ENCODE data around the gene EPS8L1. TPM values are rescaled to one million over a fixed set of nuclear protein-coding genes. Genes with fewer than 3 reads are reported as not detected.

EPS8L1 gene
- total and polyA plus RNA-seq, 2 of the 4 experiments (the other 2 are of a cell fraction), result 0.90 to 2.9 TPM

- POLR2A ChIA-PET (ENCODE audit: unreplicated experiment), result no interaction called here
Observed at GRCh38 chr19:55067869-55068268, 7.8 kb upstream of the EPS8L1 start.

More at GRCh38 chr19:55067869-55068268, 7.8 kb upstream of the EPS8L1 start:
- H3K9me1 ChIP-seq (ENCODE audit: insufficient read depth, low read length), result no peaks in the 10 kb centered on the region
- dilution Hi-C loops (cut with HindIII; ENCODE audit: low sequenced_read_pairs, unreplicated experiment), result no loop called here
- no peak overlapping the region for H3K23ac ChIP-seq (ENCODE audit: low read depth, low read length)
- H3K18ac ChIP-seq (ENCODE audit: low read depth, low read length), result no peak overlapping the region
- no peak overlapping the region for H2BK20ac ChIP-seq (ENCODE audit: low read depth, low read length)
- no peak overlapping the region for H3K56ac ChIP-seq (ENCODE audit: extremely low read depth, insufficient read depth, low read length)
- H2BK5ac ChIP-seq (ENCODE audit: low read depth, low read length, poor library complexity, severe bottlenecking), result no peak overlapping the region
- BruUV-seq (replicated peaks), result no TSS peak
- no peak overlapping the region for H3K14ac ChIP-seq (replicated peaks; ENCODE audit: low read depth, low read length)
- intact Hi-C loops (cut with micrococcal nuclease), result loop anchor here (10.0 kb wide), 1 partner anchor 593 kb away; the partner anchor contains the start of gene CDC42EP5
- CTCF ChIA-PET, result no interaction called here
- H2BK120ac ChIP-seq (ENCODE audit: low read depth, low read length), result no peak overlapping the region
- H3K36me3 ChIP-seq (ENCODE audit: control insufficient read depth, insufficient read depth, low read length), result no peaks in the 10 kb centered on the region
- 0% methylated on average over 1 of the region's 3 CpGs; no CpG with 5 or more reads in 1 of the 2 experiments for WGBS, 2 experiments (ENCODE audit: extremely low coverage in 2 of 2, insufficient read length in 1 of 2)
- DNase-seq (no peak), ATAC-seq (ENCODE audit: low read depth) (no peak)
- no peak overlapping the region for H2AK9ac ChIP-seq (replicated peaks; ENCODE audit: low read depth, low read length, poor library complexity)
- H2AK5ac ChIP-seq (ENCODE audit: low read depth, low read length), result no peak overlapping the region
- TF ChIP-seq USF2 (IDR thresholded peaks at IDR 0.05; ENCODE audit: low read depth, low read length) (no peak), BHLHE40 (IDR thresholded peaks at IDR 0.05; ENCODE audit: low read depth, low read length) (no peak), MXI1 (IDR thresholded peaks at IDR 0.05; ENCODE audit: borderline replicate concordance, low read depth, low read length) (no peak), POLR2A (IDR thresholded peaks at IDR 0.05; ENCODE audit: low read depth, low read length) (no peak)
- H3K4me3 ChIP-seq (ENCODE audit: insufficient read depth, low read depth, low read length), result no peak overlapping the region
- H2BK15ac ChIP-seq (ENCODE audit: low read depth, low read length), result no peak overlapping the region
- in situ Hi-C loops (cut with MboI; ENCODE audit: low sequenced_read_pairs), result no loop called here
- no peak overlapping the region for H4K5ac ChIP-seq (ENCODE audit: low read depth, low read length)
- H3K79me1 ChIP-seq (ENCODE audit: low read depth in 1 of 2, low read length in 2 of 2), result no peaks in the 10 kb centered on the region
- H4K8ac ChIP-seq (ENCODE audit: low read depth in 2 of 2, low read length in 2 of 2), result no peak overlapping the region
- H4K91ac ChIP-seq (ENCODE audit: insufficient read depth, low read depth, low read length), result no peak overlapping the region
- H3K27me3 ChIP-seq (ENCODE audit: control insufficient read depth, insufficient read depth, low read length), result peaks cover 24% of the 10 kb centered on the region
- H4K20me1 ChIP-seq (ENCODE audit: insufficient read depth, low read length), result no peaks in the 10 kb centered on the region; the same call in 1 of the 2 replicates
- H2AFZ ChIP-seq (replicated peaks; ENCODE audit: low read length, poor library complexity), result no peak overlapping the region
- H3K9ac ChIP-seq (ENCODE audit: low read depth, low read length), result no peak overlapping the region
- H3K9me3 ChIP-seq (ENCODE audit: control insufficient read depth, insufficient read depth, low read length), result peaks cover 3% of the 10 kb centered on the region
- H3K4ac ChIP-seq (ENCODE audit: low read depth, low read length), result no peak overlapping the region
- H3K27ac ChIP-seq (ENCODE audit: insufficient read depth, low read length), result no peak overlapping the region
- H3K4me2 ChIP-seq (ENCODE audit: low read depth, low read length), result no peak overlapping the region
- H3K4me1 ChIP-seq (ENCODE audit: control insufficient read depth, insufficient read depth, low read length), result peaks cover 5% of the 10 kb centered on the region; the same call in 1 of the 2 replicates
